ENCODE data around the gene PRUNE2.

PRUNE2 gene

GRCh38 chr9:76713381-76713780, 192.5 kb downstream of the PRUNE2 start:
- no peak for DNase-seq (ENCODE audit: low read depth)
- no peak overlapping the region for H3K4me3 ChIP-seq (ENCODE audit: control insufficient read depth, low read depth, low read length)
- no peak for TF ChIP-seq CTCF (IDR thresholded peaks at IDR 0.05; ENCODE audit: control insufficient read depth, insufficient read depth, low read depth, low read length, missing control alignments)

DNA sequence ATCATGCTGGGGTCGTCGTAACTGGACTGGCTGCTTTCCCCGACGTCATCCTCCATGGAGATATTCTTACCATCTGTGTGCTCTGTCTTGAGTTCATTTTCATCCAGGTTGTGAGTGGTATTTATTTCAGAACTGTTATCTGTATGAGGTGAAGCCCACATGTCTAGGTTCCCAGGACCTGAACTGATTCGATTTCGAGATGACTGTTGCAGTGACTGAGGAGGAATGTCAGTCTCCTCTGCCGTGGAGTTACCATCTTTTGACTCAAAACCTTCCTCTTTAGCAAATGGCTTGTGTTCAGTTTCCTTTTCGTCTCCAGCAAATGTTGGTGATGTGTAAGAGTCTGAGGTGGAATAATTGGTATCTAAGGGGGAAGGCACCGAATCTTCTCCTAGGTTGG, 196.9 kb downstream of the PRUNE2 start:
- H3K4me3 ChIP-seq (ENCODE audit: control insufficient read depth, low read depth, low read length) = no peak overlapping the region
- no peak for TF ChIP-seq CTCF (IDR thresholded peaks at IDR 0.05; ENCODE audit: control insufficient read depth, insufficient read depth, low read depth, low read length, missing control alignments)
- no peak for DNase-seq (ENCODE audit: low read depth)

- no peak overlapping the region for H3K4me3 ChIP-seq (ENCODE audit: control insufficient read depth, low read depth, low read length)
- no peak for TF ChIP-seq CTCF (IDR thresholded peaks at IDR 0.05; ENCODE audit: control insufficient read depth, insufficient read depth, low read depth, low read length, missing control alignments)
- DNase-seq (ENCODE audit: low read depth) = no peak
These were observed 198.4 kb downstream of the PRUNE2 start for GRCh38 chr9:76707510-76707909.

GRCh38 chr9:76704593-76705204, 201.2 kb downstream of the PRUNE2 start:
- DNase-seq (ENCODE audit: low read depth) = peak; percentile 86
- no peak overlapping the region for H3K4me3 ChIP-seq (ENCODE audit: control insufficient read depth, low read depth, low read length)
- peak; percentile 49 for TF ChIP-seq CTCF (IDR thresholded peaks at IDR 0.05; ENCODE audit: control insufficient read depth, insufficient read depth, low read depth, low read length, missing control alignments)

DNA sequence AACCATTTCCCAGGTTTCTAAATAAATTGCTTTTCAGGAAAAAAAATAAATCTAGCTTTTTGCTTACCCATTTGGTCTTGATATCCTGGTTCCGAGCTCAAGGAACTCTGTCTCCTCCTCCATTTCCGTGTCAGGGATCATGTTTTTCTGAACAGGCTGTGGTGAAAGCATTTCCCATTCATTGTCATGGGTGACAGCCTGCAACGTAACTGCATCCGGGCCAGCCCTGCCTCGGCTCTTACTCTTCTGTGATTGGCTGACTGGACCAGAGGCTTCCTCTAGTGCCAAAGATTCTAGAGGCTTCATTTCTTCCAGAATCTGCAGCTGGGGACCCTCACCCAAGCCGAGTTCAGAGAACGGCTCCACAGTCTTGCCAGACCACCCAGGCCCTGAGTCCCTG, 202.6 kb downstream of the PRUNE2 start:
- no peak overlapping the region for H3K4me3 ChIP-seq (ENCODE audit: control insufficient read depth, low read depth, low read length)
- no peak for DNase-seq (ENCODE audit: low read depth)
- no peak for TF ChIP-seq CTCF (IDR thresholded peaks at IDR 0.05; ENCODE audit: control insufficient read depth, insufficient read depth, low read depth, low read length, missing control alignments)

DNA sequence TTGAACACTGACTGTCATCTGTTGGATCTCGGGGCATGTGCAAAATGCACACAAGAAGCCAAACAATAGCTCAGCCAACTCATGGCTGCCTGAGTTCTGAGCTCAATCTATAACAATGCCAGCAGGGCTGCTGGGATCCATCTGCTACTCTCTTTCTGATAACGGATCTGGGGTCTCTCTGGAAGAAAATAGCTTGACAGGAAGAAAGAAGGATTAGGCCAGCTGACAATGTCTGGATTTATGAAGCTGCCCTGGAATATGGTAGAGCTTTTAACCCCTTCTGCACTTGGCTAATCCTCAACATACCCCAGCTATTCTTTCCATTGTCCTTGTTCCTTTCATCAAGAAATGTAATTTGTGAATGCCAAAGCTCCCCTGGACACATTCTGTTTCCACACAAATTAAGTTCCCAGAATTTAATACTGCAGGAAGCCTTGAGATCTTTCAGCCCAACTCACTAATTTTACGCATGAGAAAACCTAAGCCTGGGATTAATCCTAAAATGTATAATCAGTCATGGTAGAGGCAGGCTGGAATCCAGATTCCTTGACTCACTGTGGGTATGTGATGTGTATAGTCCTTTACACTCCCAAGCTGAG, 204.4 kb downstream of the PRUNE2 start:
- no peak for TF ChIP-seq CTCF (IDR thresholded peaks at IDR 0.05; ENCODE audit: control insufficient read depth, insufficient read depth, low read depth, low read length, missing control alignments)
- no peak overlapping the region for H3K4me3 ChIP-seq (ENCODE audit: control insufficient read depth, low read depth, low read length)
- DNase-seq (ENCODE audit: low read depth) = no peak
